Mesenchymal stem cell (in vitro differentiated cells and primary cell): ENCODE results near the gene PIGM.

Experiments
- DNase-seq: peaks from one replicate; pipeline ENCODE4 v3.0.0-alpha.2; 2013
- H2AFZ ChIP-seq: one replicate; pipeline ENCODE4 v1.6.1; 2013; ENCODE audit warnings: low read depth, mild to moderate bottlenecking, control low read depth, inconsistent platforms, low read length, moderate library complexity
- H2AK5ac ChIP-seq: 2 replicates; pipeline ENCODE4 v1.6.1; 2013; ENCODE audit warnings: low read length, moderate library complexity, mild to moderate bottlenecking, inconsistent platforms; ENCODE audit not compliant: severe bottlenecking
- H2BK120ac ChIP-seq: one replicate; pipeline ENCODE4 v1.6.1; 2013; ENCODE audit warnings: low read depth, mild to moderate bottlenecking, inconsistent platforms, low read length, moderate library complexity
- H2BK12ac ChIP-seq, 2 experiments: one replicate each; pipeline ENCODE4 v1.6.1; 2013; ENCODE audit warnings: inconsistent platforms in 2 of 2, low read length in 2 of 2, mild to moderate bottlenecking in 2 of 2, moderate library complexity in 2 of 2, control low read depth in 1 of 2
- H2BK15ac ChIP-seq: one replicate; pipeline ENCODE4 v1.6.1; 2013; ENCODE audit warnings: mild to moderate bottlenecking, low read depth, inconsistent platforms; ENCODE audit not compliant: poor library complexity, severe bottlenecking
- H2BK5ac ChIP-seq: 2 replicates; pipeline ENCODE4 v1.6.1; 2013; ENCODE audit warnings: low read depth, mild to moderate bottlenecking, low read length, control low read depth, inconsistent platforms; ENCODE audit not compliant: poor library complexity, severe bottlenecking
- H3K14ac ChIP-seq, 2 experiments: one replicate each; pipeline ENCODE4 v1.6.1; 2013; ENCODE audit warnings: inconsistent platforms in 2 of 2, low read length in 2 of 2, control low read depth in 1 of 2, mild to moderate bottlenecking in 1 of 2, moderate library complexity in 1 of 2
- H3K18ac ChIP-seq, 2 experiments: one replicate each; pipeline ENCODE4 v1.6.1; 2013; ENCODE audit warnings: inconsistent platforms in 2 of 2, low read length in 2 of 2, control low read depth in 1 of 2, low read depth in 1 of 2, mild to moderate bottlenecking in 1 of 2
- H3K23ac ChIP-seq, 2 experiments: one replicate each; pipeline ENCODE4 v1.6.1; 2013; ENCODE audit warnings: inconsistent platforms in 2 of 2, low read length in 2 of 2, mild to moderate bottlenecking in 2 of 2, moderate library complexity in 2 of 2, control low read depth in 1 of 2
- H3K27ac ChIP-seq: 2 replicates; pipeline ENCODE4 v1.5.1; 2013; ENCODE audit warnings: mild to moderate bottlenecking, moderate library complexity, low read length, control low read depth, inconsistent platforms; ENCODE audit not compliant: poor library complexity, severe bottlenecking
- H3K27me3 ChIP-seq, 2 experiments: 2 replicates each; pipeline versions ENCODE4 v1.6.1 to v1.7.0; 2013; ENCODE audit warnings: low read length in 2 of 2, mild to moderate bottlenecking in 2 of 2, moderate library complexity in 2 of 2, control low read depth in 1 of 2, inconsistent platforms in 1 of 2; ENCODE audit not compliant: control insufficient read depth in 1 of 2, insufficient read depth in 1 of 2
- H3K36me3 ChIP-seq, 2 experiments: 2 replicates each; pipeline versions ENCODE4 v1.6.1 to v1.7.0; 2013; ENCODE audit warnings: low read length in 2 of 2, control low read depth in 1 of 2, inconsistent platforms in 1 of 2, low read depth in 1 of 2, mild to moderate bottlenecking in 1 of 2; ENCODE audit not compliant: insufficient read depth in 2 of 2, control insufficient read depth in 1 of 2
- H3K4ac ChIP-seq, 2 experiments: one replicate each; pipeline ENCODE4 v1.6.1; 2013; ENCODE audit warnings: inconsistent platforms in 2 of 2, low read length in 2 of 2, mild to moderate bottlenecking in 2 of 2, moderate library complexity in 2 of 2, control low read depth in 1 of 2, low read depth in 1 of 2
- H3K4me1 ChIP-seq: 2 replicates; pipeline ENCODE4 v1.6.1; 2013; ENCODE audit warnings: low read depth, low read length, control low read depth; ENCODE audit not compliant: control insufficient read depth, insufficient read depth
- H3K4me2 ChIP-seq: 2 replicates; pipeline ENCODE4 v1.6.1; 2013; ENCODE audit warnings: low read length, mild to moderate bottlenecking, inconsistent platforms; ENCODE audit not compliant: poor library complexity, severe bottlenecking
- H3K4me3 ChIP-seq, 2 experiments: 2 replicates each; pipeline versions ENCODE4 v1.5.1 to v1.7.0; 2013; ENCODE audit warnings: low read length in 2 of 2, mild to moderate bottlenecking in 2 of 2, control low read depth in 1 of 2, low read depth in 1 of 2; ENCODE audit not compliant: insufficient read depth in 1 of 2
- H3K79me1 ChIP-seq: replicated peaks from 2 replicates; pipeline ENCODE4 v1.6.1; 2013; ENCODE audit warnings: mild to moderate bottlenecking, control low read depth, low read length, inconsistent platforms; ENCODE audit not compliant: poor library complexity, severe bottlenecking
- H3K9ac ChIP-seq: 2 replicates; pipeline ENCODE4 v1.7.0; 2013; ENCODE audit warnings: mild to moderate bottlenecking, low read length, moderate library complexity
- H3K9me3 ChIP-seq: 2 replicates; pipeline ENCODE4 v1.7.0; 2013; ENCODE audit warnings: mild to moderate bottlenecking, low read length; ENCODE audit not compliant: control insufficient read depth
- H4K8ac ChIP-seq: one replicate; pipeline ENCODE4 v1.6.1; 2013; ENCODE audit warnings: inconsistent platforms, mild to moderate bottlenecking, low read length, moderate library complexity
- H4K91ac ChIP-seq: one replicate; pipeline ENCODE4 v1.6.1; 2013; ENCODE audit warnings: mild to moderate bottlenecking, low read length, inconsistent platforms
- WGBS: methylation state at CpG from one replicate; pipeline ENCODE4 v1.1.7; 2013; ENCODE audit warnings: mixed read lengths; 5-methylcytosine and 5-hydroxymethylcytosine counted together

Gene PIGM

DNA sequence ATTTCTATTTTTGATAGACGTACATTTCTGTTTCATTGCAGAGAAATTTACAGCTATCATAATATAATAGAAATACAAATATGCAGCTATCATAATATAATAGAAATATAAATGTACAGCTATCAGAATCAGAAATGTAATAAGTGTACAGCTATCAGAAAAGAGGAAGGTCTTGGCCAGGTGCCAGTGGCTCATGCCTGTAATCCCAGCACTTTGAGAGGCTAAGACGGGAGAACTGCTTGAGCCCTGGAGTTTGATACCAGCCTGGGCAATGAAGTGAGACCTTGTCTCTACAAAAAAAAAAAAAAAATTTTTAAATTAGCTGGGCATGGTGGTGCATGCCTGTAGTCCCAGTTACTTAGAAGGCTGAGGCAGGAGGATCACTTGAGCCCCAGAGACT, 37.9 kb downstream of the PIGM start:
- no peak overlapping the region for H4K91ac ChIP-seq
- no peak overlapping the region for H2BK12ac ChIP-seq
- H3K36me3 ChIP-seq = no peaks in the 10 kb centered on the region
- no peak overlapping the region for H3K9ac ChIP-seq
- H3K14ac ChIP-seq = no peak overlapping the region
- H2BK15ac ChIP-seq = no peak overlapping the region
- H3K18ac ChIP-seq = no peak overlapping the region
- H3K79me1 ChIP-seq = no peaks in the 10 kb centered on the region
- H3K4ac ChIP-seq = no peak overlapping the region
- H3K27ac ChIP-seq = no peak overlapping the region
- no peak overlapping the region for H2BK120ac ChIP-seq
- no peak for DNase-seq
- H3K4me2 ChIP-seq = no peak overlapping the region
- H3K4me3 ChIP-seq = no peak overlapping the region
- H3K27me3 ChIP-seq = peaks cover 0 to 27% of the 10 kb centered on the region in 2 experiments
- H3K9me3 ChIP-seq = no peaks in the 10 kb centered on the region
- H3K23ac ChIP-seq = no peak overlapping the region
- H4K8ac ChIP-seq = no peak overlapping the region
- no peak overlapping the region for H2BK5ac ChIP-seq
- no peak overlapping the region for H2AFZ ChIP-seq
- H2AK5ac ChIP-seq = no peak overlapping the region
- WGBS = 70% methylated on average over 1 of the region's 2 CpGs
- H3K4me1 ChIP-seq = no peaks in the 10 kb centered on the region

- Histone ChIP-seq H4K8ac (no peak overlapping the region), H3K18ac (no peak overlapping the region), H3K9ac (no peak overlapping the region), H3K14ac (no peak overlapping the region), H3K27ac (no peak overlapping the region), H2BK12ac (no peak overlapping the region), H2BK15ac (no peak overlapping the region), H3K4ac (no peak overlapping the region), H3K79me1 (no peaks in the 10 kb centered on the region), H3K4me1 (no peaks in the 10 kb centered on the region), H4K91ac (no peak overlapping the region), H3K36me3 (no peaks in the 10 kb centered on the region), H3K27me3 (peaks cover 0 to 36% of the 10 kb centered on the region in 2 experiments), H2BK120ac (no peak overlapping the region), H2BK5ac (no peak overlapping the region), H3K4me2 (no peak overlapping the region), H2AFZ (no peak overlapping the region), H3K9me3 (no peaks in the 10 kb centered on the region), H3K23ac (no peak overlapping the region), H2AK5ac (no peak overlapping the region), H3K4me3 (no peak overlapping the region)
- 51% methylated on average over 1 of the region's 1 CpG for WGBS
- no peak for DNase-seq
Observed at GRCh38 chr1:159992161-159992560, 39.6 kb downstream of the PIGM start.

DNA sequence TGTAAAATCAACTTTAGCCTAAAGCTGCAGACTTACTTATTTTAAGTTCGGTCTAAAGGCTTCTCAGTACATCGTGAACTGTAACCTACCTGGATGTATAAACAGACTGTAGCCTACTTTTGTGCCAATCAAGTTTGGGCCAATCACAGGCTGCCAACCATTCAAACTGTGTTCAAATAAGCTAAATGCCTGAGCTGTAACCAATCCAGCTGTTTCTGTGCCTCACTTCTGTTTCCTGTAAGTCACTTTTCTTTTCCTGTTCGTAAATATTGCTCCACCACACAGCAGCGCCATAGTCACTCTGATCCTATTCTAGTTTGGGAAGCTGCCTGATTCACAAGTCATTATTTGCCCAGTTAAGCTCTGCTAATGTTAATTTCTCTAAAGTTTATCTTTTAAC, 40.3 kb downstream of the PIGM start:
- H3K4me1 ChIP-seq = no peaks in the 10 kb centered on the region
- no peaks in the 10 kb centered on the region for H3K36me3 ChIP-seq
- no peak overlapping the region for H3K4me2 ChIP-seq
- H3K23ac ChIP-seq = no peak overlapping the region
- no peak overlapping the region for H2BK120ac ChIP-seq
- no peak overlapping the region for H4K91ac ChIP-seq
- no peak overlapping the region for H3K4ac ChIP-seq
- no peak overlapping the region for H2BK12ac ChIP-seq
- no peaks in the 10 kb centered on the region for H3K79me1 ChIP-seq
- H3K4me3 ChIP-seq = no peak overlapping the region
- DNase-seq = peak; percentile 8
- H3K9me3 ChIP-seq = no peaks in the 10 kb centered on the region
- no peak overlapping the region for H4K8ac ChIP-seq
- no peak overlapping the region for H2BK5ac ChIP-seq
- H2AK5ac ChIP-seq = no peak overlapping the region
- H3K18ac ChIP-seq = no peak overlapping the region
- H2AFZ ChIP-seq = no peak overlapping the region
- H3K9ac ChIP-seq = no peak overlapping the region
- no peak overlapping the region for H3K14ac ChIP-seq
- H2BK15ac ChIP-seq = no peak overlapping the region
- peaks cover 0 to 36% of the 10 kb centered on the region in 2 experiments for H3K27me3 ChIP-seq
- 74% methylated on average over 4 of the region's 4 CpGs for WGBS
- H3K27ac ChIP-seq = no peak overlapping the region

GRCh38 chr1:159990005-159990404, 41.8 kb downstream of the PIGM start:
- H2BK120ac ChIP-seq = no peak overlapping the region
- H2AFZ ChIP-seq = no peak overlapping the region
- no peak overlapping the region for H3K27ac ChIP-seq
- H3K4ac ChIP-seq = no peak overlapping the region
- no peak overlapping the region for H2BK15ac ChIP-seq
- no peak overlapping the region for H4K8ac ChIP-seq
- H2AK5ac ChIP-seq = no peak overlapping the region
- no peak overlapping the region for H3K23ac ChIP-seq
- H3K4me3 ChIP-seq = no peak overlapping the region
- no peak overlapping the region for H3K4me2 ChIP-seq
- DNase-seq = no peak
- H3K36me3 ChIP-seq = peaks cover 0 to 2% of the 10 kb centered on the region in 2 experiments
- no peak overlapping the region for H4K91ac ChIP-seq
- no peak overlapping the region for H2BK5ac ChIP-seq
- H3K4me1 ChIP-seq = no peaks in the 10 kb centered on the region
- WGBS = 97% methylated on average over 4 of the region's 5 CpGs
- peak overlapping the region in 1 of 2 experiments; percentile 3 for H3K18ac ChIP-seq
- H3K27me3 ChIP-seq = peaks cover 0 to 39% of the 10 kb centered on the region in 2 experiments
- no peaks in the 10 kb centered on the region for H3K79me1 ChIP-seq
- no peaks in the 10 kb centered on the region for H3K9me3 ChIP-seq
- H3K9ac ChIP-seq = no peak overlapping the region
- H3K14ac ChIP-seq = no peak overlapping the region
- H2BK12ac ChIP-seq = no peak overlapping the region
